Islet precursor cell (in vitro differentiated cells): ENCODE data around the gene PPP2R3B.
"Not testable (repeated sequence)": the region's sequence is repeated elsewhere in the genome, so short reads cannot be mapped to it uniquely, and the experiment has no call there.

Source experiments
- DNase-seq: peaks from one replicate; pipeline ENCODE4 v3.0.0-alpha.2; 2018

PPP2R3B gene

GRCh38 chrX:402857-403256 lies 16.1 kb upstream of the PPP2R3B start:
- no peak for DNase-seq

GRCh38 chrX:400258-400657 lies 13.6 kb upstream of the PPP2R3B start:
- DNase-seq = no peak

GRCh38 chrX:397575-397974 lies 10.9 kb upstream of the PPP2R3B start:
- peak; percentile 86 for DNase-seq

DNA sequence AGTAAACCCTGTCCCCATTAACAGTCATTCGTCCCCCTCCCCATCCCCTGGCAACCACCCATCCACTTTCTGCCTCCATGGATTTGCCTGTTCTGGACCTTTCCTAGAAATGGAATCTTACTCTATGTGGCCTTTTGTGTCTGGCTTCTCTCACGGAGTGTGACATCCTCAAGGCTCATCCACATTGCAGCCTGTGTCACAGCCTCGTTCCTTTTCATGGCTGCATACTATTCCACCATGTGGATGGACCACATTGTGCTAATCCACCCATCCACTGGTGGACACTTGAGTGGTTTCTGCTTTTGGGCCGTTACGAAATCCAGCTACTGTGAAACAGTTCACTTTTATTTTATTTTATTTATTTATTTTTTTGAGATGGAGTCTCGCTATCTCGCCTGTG lies 8.1 kb upstream of the PPP2R3B start:
- no peak for DNase-seq

- no peak for DNase-seq
These were observed 5.8 kb upstream of the PPP2R3B start for GRCh38 chrX:392575-392846.

- no peak for DNase-seq
These were observed 5.2 kb upstream of the PPP2R3B start for GRCh38 chrX:391717-392574.

- no peak for DNase-seq
These were observed 3.8 kb upstream of the PPP2R3B start for GRCh38 chrX:390459-390858.

DNA sequence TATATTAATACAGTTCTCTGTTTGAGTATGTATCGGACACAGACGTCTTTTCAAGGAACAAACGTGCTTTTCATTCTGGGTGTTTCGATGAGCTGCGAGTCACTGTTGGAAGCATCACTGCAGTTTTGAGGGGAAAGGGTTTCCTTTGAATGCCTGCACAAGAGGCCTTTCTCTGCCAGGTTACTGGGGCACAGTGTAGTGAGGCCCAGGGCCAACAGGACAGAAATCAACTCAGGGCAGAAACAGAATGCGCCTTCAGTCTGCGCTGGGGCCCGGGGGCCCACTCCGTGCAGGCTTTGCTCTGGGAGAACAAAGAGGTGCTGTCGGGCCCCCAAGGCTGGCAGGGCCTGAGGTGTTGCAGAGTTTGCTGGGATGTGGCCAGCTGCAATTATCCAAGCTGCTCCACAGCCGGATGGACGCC lies 2.3 kb upstream of the PPP2R3B start:
- no peak for DNase-seq

GRCh38 chrX:387729-388128 lies 1.0 kb upstream of the PPP2R3B start:
- no peak for DNase-seq

- no peak for DNase-seq
These were observed 404 bp downstream of the PPP2R3B start for GRCh38 chrX:386239-386767.

DNA sequence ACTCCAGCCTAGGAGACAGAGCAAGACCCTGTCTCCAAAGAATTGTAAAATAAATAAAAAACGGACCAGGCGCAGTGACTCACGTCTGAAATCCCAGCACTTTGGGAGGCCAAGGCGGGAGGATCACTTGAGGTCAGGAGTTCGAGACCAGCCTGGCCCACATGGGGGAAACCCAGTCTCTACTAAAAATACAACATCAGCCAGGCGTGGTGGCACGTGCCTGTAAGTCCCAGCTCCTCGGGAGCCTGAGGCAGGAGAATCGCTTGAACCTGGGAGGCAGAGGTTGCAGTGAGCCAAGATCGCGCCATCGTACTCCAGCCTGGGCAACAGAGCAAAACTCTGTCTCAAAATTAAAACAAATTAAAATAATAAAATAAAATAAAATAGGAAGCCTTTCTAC lies 971 bp downstream of the PPP2R3B start:
- DNase-seq = not testable (repeated sequence)

- DNase-seq = no peak
These were observed 1.8 kb downstream of the PPP2R3B start for GRCh38 chrX:384861-385260.

GRCh38 chrX:378443-378842 lies 8.3 kb downstream of the PPP2R3B start:
- DNase-seq = no peak

GRCh38 chrX:376206-376605 lies 10.5 kb downstream of the PPP2R3B start:
- not testable (repeated sequence) for DNase-seq

- no peak for DNase-seq
These were observed 11.3 kb downstream of the PPP2R3B start for GRCh38 chrX:375181-376036.

- DNase-seq = no peak
These were observed 12.1 kb downstream of the PPP2R3B start for GRCh38 chrX:374596-374995.

DNA sequence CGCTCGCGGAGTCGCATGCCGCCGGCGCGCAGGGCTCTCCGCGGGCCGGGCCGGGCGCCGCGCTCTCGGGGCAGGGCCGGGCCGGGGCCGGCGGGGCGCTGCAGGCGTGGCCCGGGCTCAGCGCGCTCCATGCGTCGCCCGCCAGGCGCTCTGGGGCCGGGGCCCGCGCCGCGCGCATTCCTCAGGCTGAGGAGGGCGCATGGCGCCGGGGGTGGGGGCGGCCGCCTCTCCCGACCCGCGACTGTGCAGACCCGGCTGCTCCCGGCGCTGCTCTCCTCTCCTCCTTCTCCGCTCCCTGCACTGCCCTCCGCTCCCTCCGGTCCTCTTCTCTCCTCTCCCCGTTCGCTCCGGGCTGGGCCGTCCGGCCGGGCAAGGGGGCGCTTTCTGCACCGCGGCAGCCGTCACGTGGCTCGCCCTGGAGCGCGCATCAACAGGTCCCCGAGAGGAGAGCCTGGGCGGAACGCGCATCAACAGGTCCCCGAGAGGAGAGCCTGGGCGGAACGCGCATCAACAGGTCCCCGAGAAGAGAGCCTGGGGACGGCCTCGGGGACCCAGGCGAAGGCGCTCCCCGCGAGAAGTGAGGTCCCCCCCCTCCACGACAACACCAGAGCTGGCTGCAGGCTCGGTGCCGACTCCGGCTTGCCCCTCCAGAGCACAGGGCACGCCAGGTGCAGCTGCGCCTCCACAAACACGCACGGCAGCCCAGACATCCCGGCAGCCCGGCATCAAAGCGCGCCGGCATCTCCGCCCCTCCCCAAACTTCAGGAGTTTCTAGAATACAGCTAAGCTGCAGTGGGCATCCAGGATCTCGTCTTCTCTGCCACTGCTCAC lies 12.9 kb downstream of the PPP2R3B start:
- DNase-seq = peak; percentile 69

- DNase-seq = peak; percentile 63
These were observed 13.7 kb downstream of the PPP2R3B start for GRCh38 chrX:372856-373640.

DNA sequence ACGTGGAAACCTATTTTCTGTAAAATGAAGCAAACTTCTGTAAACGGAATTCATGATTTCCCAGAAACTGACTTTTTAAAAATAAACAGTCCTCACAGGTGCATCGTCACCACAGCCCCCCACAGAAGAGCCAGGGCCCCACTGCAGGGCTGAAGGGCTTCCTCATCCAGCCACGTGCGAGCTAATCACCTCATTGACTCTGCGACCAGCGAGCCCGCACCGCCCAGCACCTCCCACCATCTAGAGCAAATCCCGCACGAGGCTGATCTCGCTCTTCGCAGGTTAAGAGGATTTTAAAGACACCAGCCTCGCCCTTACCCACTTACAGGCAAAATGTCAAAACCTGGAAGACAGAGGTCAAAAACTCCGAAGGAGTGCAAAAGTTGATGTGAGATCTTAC lies 14.8 kb downstream of the PPP2R3B start:
- DNase-seq = no peak

DNA sequence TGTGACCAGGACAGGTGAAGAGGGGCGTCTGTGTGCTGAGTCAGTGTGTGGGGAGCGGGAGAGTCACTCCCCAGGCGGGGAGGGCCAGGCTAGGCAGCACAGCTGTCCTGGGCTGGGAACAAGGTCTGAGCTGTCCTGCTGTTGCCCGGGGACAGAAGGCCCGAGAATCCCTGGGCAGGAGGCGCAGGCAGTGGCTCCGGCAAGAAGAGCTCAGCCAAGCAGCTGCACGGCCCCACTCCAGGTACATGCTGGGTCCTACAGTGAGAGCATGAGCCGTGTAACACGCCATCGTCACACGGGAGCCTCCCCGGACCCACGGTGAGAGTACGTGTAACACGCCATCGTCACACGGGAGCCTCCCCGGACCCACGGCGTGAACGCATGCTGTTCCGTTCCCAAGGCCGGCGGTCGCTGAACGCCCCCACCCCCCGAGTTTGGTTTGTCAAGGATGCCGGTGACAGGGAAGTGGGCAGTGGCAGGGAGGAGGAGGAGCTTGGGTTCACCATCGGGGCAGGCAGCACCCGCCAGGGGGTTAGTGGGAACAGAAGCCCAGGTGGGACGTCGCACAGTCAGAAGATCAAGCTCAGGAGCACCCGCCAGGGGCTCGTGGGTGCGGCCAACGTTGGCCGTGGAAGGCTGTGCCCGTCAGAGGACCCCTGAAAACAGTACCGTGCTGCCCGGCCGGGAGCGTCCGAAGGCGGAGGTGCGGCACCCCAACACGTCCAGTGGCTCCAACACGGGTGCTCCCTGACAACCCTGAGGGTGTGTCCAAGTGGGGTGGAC lies 15.6 kb downstream of the PPP2R3B start:
- no peak for DNase-seq

DNA sequence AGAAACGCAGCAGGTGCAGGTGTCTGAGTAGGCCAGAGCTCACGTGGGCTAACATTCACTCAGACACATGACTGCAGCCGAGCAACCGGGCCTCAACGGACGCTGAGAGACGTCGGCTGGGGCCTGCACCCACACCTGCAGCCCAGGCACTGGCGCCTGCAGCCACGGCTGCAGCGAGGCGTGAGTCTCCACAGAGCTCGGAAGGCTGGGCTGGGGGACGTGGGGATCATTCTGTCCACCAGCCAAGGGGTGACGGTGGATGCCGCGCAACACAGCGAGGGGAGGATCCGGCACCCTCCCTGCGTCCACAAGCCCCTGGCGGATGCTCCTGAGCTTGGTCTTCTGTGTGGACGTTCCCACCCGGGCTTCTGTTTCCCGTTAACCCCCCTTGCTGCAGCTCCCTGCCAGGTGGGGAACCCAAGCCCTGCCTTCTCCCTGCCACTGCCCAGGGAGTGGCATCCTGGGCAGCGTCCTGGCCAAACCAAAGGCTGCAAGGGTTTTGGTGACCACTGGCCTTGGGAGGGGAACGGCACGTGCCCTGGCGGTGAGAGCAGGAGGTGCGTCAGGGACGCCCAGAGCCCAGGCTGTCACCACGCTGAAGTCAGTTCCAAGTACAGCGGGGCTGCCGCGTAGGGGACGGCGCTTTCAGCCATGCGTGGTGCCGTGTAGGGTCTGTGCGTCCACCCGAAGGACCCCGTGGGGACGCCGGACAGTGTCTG lies 16.3 kb downstream of the PPP2R3B start:
- DNase-seq = no peak
